ENCODE data around the gene PIGX. TPM values are rescaled to one million over a fixed set of nuclear protein-coding genes. Genes with fewer than 3 reads are reported as not detected.

PIGX gene
- polyA plus RNA-seq, 1 donor from 2014 or later = 116 TPM

DNA sequence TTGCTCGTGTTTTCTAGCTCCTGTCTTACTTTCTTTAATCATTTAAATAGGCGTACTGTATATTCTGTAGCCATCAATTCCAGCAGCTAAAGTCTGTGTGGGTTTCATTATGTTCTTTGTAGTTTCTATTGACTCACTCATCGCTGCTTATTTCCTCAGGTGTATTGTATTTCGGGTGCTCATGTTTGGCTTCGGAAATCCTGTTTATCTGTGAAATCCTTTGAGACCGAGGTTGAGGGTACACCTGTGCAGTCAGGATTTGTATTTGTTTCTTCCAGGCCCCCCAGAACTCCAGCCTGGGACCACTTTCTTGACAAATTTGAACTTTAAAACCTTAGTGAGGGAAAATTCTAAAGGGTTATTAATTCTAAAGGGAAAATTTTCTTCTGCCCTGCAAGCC is 25.5 kb downstream of the PIGX start:
- TF ChIP-seq POLR2AphosphoS5 (IDR thresholded peaks at IDR 0.05) = no peak
- no peak for TF ChIP-seq TAF1 (IDR thresholded peaks at IDR 0.05; ENCODE audit: low read depth)
- Histone ChIP-seq H2AFZ (ENCODE audit: low read depth, low read length) (no peak overlapping the region), H3K9me3 (ENCODE audit: low read length) (no peaks in the 10 kb centered on the region), H3K4me3 (ENCODE audit: low read length) (no peak overlapping the region), H3K9me2 (ENCODE audit: insufficient read depth, low read length) (no peaks in the 10 kb centered on the region), H4K20me1 (ENCODE audit: insufficient read depth) (no peaks in the 10 kb centered on the region), H3F3A (ENCODE audit: insufficient read depth, low read length, poor library complexity, severe bottlenecking) (peaks cover 3% of the 10 kb centered on the region), H3K27me3 (ENCODE audit: insufficient read depth, low read depth, low read length) (no peaks in the 10 kb centered on the region), H3K36me3 (ENCODE audit: insufficient read depth, low read length) (peaks cover 4% of the 10 kb centered on the region), H3K27ac (ENCODE audit: low read length) (no peak overlapping the region), H3K4me2 (ENCODE audit: low read length) (no peak overlapping the region), H3K79me2 (replicated peaks; ENCODE audit: insufficient read depth, low read length) (peaks cover 20% of the 10 kb centered on the region), H3K9ac (ENCODE audit: low read length) (no peak overlapping the region)

GRCh38 chr3:196739671-196740480 is 27.7 kb downstream of the PIGX start, which contains the start of gene PAK2:
TSS of gene PAK2 (plus strand) at chr3:196739857. CDS start at chr3:196782647, 42,790 bp downstream.
- peaks cover 42% of the 10 kb centered on the region for H3K79me2 ChIP-seq (replicated peaks; ENCODE audit: insufficient read depth, low read length)

More at GRCh38 chr3:196739671-196740480, 27.7 kb downstream of the PIGX start, which contains the start of gene PAK2:
- Histone ChIP-seq H3K27ac (ENCODE audit: low read length) (peak within 1 kb of the TSS; percentile 84), H2AFZ (ENCODE audit: low read depth, low read length) (peak within 1 kb of the TSS; percentile 34), H3F3A (ENCODE audit: insufficient read depth, low read length, poor library complexity, severe bottlenecking) (peaks cover 3% of the 10 kb centered on the region), H3K9ac (ENCODE audit: low read length) (peak within 1 kb of the TSS; percentile 90), H3K36me3 (ENCODE audit: insufficient read depth, low read length) (no peaks in the 10 kb centered on the region), H3K4me2 (ENCODE audit: low read length) (peak within 1 kb of the TSS; percentile 73), H3K9me2 (ENCODE audit: insufficient read depth, low read length) (no peaks in the 10 kb centered on the region), H3K4me3 (ENCODE audit: low read length) (peak within 1 kb of the TSS; percentile 74), H4K20me1 (ENCODE audit: insufficient read depth) (no peaks in the 10 kb centered on the region), H3K9me3 (ENCODE audit: low read length) (no peaks in the 10 kb centered on the region), H3K27me3 (ENCODE audit: insufficient read depth, low read depth, low read length) (no peaks in the 10 kb centered on the region)
- TF ChIP-seq RAD21 (conservative IDR thresholded peaks at IDR 0.05) (no peak), EZH2 (IDR thresholded peaks at IDR 0.05; ENCODE audit: borderline replicate concordance, insufficient read depth, low read length, poor library complexity, severe bottlenecking) (no peak), SMC3 (conservative IDR thresholded peaks at IDR 0.05; ENCODE audit: poor library complexity) (peak; percentile 43), MXI1 (conservative IDR thresholded peaks at IDR 0.05; ENCODE audit: poor library complexity, severe bottlenecking) (peak; percentile 27), REST (IDR thresholded peaks at IDR 0.05; ENCODE audit: borderline replicate concordance) (no peak), TAF1 (IDR thresholded peaks at IDR 0.05; ENCODE audit: low read depth) (no peak), EP300 (conservative IDR thresholded peaks at IDR 0.05; ENCODE audit: poor library complexity, severe bottlenecking) (no peak), POLR2AphosphoS5 (IDR thresholded peaks at IDR 0.05) (peak; percentile 67)
- TF ChIP-seq, protein P1, sequence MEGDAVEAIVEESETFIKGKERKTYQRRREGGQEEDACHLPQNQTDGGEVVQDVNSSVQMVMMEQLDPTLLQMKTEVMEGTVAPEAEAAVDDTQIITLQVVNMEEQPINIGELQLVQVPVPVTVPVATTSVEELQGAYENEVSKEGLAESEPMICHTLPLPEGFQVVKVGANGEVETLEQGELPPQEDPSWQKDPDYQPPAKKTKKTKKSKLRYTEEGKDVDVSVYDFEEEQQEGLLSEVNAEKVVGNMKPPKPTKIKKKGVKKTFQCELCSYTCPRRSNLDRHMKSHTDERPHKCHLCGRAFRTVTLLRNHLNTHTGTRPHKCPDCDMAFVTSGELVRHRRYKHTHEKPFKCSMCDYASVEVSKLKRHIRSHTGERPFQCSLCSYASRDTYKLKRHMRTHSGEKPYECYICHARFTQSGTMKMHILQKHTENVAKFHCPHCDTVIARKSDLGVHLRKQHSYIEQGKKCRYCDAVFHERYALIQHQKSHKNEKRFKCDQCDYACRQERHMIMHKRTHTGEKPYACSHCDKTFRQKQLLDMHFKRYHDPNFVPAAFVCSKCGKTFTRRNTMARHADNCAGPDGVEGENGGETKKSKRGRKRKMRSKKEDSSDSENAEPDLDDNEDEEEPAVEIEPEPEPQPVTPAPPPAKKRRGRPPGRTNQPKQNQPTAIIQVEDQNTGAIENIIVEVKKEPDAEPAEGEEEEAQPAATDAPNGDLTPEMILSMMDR (IDR thresholded peaks at IDR 0.05; ENCODE audit: poor library complexity, severe bottlenecking) = no peak

Data from neural cell (in vitro differentiated cells).